WI38 (cell line): ENCODE data around the gene TSC2.

Experiments used
- H3K4me3 ChIP-seq: 2 replicates; pipeline ENCODE4 v1.5.1; 2011; ENCODE audit warnings: low read depth, mild to moderate bottlenecking, control low read depth, low read length
- TF ChIP-seq, protein P1 (sequence below): IDR thresholded peaks from 2 replicates; pipeline ENCODE4 v1.5.1; 2012; ENCODE audit warnings: low read depth, mild to moderate bottlenecking, control low read depth, low read length

The TSC2 gene

DNA sequence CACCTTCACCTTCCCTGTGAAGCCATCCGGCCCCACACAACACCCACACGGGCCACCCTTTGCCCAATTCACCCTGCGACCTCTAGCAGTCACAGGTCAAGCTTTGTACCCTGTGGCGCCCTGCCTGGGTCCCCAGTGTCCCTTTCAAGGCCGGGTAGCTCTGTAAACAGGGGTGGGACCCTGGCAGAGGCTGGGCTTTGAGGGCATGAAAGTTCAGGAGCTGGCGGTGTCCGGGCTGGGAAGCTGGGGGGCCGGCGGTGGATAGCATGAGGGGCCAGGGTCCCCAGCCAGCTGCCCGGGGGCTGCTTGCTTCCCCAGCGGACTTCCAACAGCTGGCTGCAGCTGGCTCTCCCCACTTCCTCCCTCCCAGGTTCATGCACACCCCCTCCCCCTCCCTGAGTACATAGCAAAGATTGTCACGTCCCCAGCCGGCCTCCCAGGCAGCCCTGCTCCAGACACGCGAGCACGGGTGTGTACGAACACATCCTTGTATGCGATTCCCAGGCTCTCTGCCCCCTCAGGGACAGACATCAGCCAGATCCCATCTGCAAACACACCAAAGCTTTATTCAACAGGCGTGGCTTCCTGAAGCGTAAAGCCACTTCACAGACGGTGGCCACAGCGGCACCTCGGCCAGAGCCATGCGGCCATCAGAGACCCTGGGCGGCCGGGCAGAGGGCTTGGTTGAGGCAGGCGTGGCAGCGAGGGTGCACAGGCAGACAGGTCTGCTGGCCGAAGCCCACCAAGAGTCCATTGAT is 8.3 kb upstream of the TSC2 start:
- H3K4me3 ChIP-seq, result no peak overlapping the region
- TF ChIP-seq, protein P1, sequence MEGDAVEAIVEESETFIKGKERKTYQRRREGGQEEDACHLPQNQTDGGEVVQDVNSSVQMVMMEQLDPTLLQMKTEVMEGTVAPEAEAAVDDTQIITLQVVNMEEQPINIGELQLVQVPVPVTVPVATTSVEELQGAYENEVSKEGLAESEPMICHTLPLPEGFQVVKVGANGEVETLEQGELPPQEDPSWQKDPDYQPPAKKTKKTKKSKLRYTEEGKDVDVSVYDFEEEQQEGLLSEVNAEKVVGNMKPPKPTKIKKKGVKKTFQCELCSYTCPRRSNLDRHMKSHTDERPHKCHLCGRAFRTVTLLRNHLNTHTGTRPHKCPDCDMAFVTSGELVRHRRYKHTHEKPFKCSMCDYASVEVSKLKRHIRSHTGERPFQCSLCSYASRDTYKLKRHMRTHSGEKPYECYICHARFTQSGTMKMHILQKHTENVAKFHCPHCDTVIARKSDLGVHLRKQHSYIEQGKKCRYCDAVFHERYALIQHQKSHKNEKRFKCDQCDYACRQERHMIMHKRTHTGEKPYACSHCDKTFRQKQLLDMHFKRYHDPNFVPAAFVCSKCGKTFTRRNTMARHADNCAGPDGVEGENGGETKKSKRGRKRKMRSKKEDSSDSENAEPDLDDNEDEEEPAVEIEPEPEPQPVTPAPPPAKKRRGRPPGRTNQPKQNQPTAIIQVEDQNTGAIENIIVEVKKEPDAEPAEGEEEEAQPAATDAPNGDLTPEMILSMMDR, result no peak

- H3K4me3 ChIP-seq, result no peak overlapping the region
- TF ChIP-seq, protein P1, result no peak
These were observed 7.6 kb upstream of the TSC2 start for GRCh38 chr16:2040041-2040786.

DNA sequence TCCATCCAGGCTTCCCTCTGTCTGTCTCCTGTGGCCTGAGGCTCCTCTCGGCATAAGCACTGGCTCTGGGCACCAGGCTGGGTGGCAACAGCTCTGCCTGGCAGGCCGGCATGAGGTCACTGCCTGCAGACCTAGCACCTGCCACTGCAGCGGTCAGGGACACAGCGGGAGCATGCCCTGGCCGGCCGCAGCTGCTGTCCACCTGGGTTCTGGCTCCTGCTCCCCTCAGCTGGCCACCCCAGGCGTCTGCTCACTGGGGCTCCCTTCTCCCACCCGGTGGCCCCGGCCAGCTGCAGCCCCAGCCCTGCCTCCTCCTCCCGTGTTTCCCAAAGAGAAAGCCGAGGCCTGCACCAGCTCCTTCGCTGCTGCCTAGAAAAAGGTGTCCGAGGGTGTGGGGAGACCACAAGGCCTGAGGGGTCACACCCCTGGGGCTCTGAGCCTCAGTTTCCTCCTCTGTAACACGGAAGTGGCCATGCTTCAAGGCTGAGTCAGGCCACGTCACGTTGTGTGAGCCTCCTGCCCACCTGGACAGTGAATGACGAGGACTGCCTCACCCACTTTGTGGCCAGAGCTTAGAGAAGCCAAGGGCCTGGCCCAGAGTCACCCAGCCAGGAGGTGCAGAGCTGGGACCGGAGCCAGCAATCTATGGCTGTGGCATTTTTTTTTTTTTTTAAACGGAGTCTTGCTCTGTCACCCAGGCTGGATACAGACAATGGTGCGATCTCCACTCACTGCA is 6.8 kb upstream of the TSC2 start:
- no peak overlapping the region for H3K4me3 ChIP-seq
- TF ChIP-seq, protein P1, result no peak

GRCh38 chr16:2042171-2042985 is 5.4 kb upstream of the TSC2 start:
- TF ChIP-seq, protein P1, result no peak
- no peak overlapping the region for H3K4me3 ChIP-seq

DNA sequence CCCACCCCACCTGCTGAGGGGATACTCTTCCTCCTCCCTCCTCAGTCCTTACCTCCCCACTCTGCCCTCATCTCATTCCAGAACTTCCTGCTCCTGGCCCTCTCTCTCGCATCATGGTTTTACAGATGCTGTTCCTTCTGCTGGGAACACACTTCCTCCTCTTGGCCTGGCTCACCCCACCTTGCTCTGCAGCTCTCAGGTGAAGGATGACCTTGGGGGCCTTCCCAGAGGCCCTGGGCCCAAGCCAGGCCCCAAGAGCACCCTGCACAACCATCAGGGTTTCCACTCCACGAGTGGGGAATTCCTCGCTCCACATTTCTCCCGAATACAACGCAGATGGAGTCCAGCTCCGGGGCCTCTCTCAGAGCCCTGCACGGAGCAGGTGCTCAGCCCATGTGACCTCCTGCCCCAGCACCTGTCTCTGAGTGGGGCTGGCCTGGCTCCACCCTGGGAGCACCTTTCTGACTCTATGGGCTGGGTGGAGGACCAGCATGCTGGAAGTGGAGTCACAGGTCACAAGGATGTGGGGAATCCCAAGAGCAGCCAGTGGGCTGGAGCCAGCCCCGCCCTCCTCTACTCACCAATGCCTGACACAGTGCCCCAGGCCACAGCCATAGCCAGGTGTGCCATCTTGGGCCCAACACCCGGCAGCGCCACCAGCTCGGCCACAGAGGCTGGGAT is 4.7 kb upstream of the TSC2 start:
- no peak overlapping the region for H3K4me3 ChIP-seq
- TF ChIP-seq, protein P1, result no peak

DNA sequence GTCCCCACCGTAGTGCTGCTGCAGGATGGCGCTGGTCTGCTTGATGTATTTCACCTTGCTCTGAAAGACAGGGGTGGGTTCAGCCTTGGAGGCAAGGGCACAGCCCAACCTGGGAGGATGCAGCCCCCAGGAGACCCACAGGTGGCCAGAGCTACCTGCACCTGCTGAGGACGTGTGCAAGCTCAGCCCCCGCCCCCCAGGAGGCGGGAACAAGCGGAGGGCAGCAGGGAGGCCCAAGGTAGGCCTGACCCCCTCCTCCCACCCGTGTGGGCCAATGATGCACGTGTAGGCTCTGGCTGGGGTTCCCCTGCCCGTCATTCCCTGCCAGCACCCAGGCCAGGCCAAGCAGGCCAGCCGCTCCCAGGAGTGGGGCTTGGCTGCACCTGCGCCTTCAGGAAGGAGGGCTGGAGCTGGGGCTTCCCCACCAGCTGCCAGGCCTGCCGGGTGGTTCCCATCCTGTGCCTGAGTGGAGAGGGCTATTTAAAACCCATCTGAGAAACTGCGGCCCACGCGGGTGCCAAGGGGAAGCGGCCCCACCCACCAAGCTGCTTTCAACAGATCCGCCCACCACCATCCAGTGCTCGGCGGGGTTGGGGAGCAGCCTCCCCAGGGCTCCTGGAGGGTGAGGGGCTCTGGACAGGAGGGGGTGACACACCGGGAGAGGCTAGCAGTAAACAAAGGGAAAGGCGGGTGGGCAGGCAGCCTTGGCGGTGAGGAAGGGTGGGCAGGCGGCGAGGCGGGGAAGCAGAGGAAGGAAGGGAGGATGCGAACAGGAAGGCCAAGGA is 3.9 kb upstream of the TSC2 start:
- no peak overlapping the region for H3K4me3 ChIP-seq
- TF ChIP-seq, protein P1, result no peak
